GM10847 (cell line): ENCODE measurements around the gene FZD10.

ENCODE experiments used
- POLR2A ChIP-seq: IDR thresholded peaks from 2 replicates; pipeline ENCODE4 v1.6.1; 2011; ENCODE audit not compliant: insufficient read length; ENCODE audit errors: extremely low read depth

FZD10 gene

GRCh38 chr12:130127912-130128789 is 34.1 kb upstream of the FZD10 start:
- no peak for TF ChIP-seq POLR2A

- TF ChIP-seq POLR2A = no peak
Observed at GRCh38 chr12:130128790-130129735, 33.2 kb upstream of the FZD10 start.

DNA sequence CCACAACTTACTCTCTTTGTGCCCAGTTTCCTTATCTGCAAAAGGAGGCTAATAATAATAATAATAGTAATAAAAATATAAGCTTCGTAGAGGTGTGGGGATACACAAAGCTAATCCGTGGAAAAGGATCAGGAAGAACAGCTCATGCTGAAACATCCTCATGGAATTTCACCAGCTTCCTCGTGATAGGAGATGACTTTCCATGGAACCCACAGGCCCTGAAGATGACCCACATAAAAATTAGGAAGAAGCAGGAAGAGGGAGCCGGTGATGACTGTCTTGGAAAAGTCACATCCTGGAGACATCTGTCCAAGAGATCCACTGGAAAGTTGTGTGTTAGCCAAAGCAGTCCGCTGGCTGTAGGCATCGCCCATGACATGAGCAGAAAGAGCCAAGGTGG is 31.9 kb upstream of the FZD10 start:
- no peak for TF ChIP-seq POLR2A

DNA sequence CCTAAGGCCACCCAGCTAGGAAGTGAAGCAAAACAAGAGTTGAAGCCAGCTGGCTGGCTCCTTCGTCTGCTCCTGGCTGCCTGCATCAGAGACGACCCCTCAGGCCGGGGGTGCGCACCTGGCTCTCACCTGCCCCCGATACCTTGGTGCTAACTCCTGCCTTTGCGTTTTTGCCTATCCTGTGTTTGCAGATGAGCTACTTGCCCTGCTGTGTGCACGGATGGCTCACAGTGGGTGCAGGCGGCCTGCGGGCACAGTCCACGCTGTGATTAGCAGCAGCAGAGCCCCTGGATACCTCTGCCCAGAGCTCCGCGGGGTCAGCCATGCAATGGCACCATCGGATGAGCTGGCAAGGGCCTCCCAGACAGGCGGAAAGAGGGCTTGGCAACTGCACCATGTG is 31.2 kb upstream of the FZD10 start:
- no peak for TF ChIP-seq POLR2A

DNA sequence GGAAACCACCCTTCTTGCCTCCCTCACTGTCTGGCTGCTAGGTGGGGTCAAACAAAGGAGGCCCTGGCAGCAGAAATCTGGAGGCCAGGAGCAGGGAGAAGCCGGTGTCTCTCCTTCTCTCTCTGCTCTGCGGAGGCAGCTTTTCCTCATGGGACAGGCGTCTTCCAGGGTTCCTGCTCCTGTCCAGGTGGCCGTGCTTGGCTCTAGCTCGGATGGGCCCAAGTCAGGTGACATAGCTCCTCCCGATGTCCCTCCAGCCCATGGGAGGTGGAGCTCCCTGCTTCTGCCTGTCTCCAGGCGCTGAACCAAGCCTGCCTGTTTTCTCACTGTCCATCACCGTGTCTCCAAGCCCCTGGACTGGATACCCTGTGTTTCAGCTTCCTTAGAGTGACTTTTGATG is 30.5 kb upstream of the FZD10 start:
- TF ChIP-seq POLR2A = no peak

GRCh38 chr12:130132831-130133511 is 29.3 kb upstream of the FZD10 start:
- TF ChIP-seq POLR2A = no peak

- no peak for TF ChIP-seq POLR2A
Observed at GRCh38 chr12:130133851-130134562, 28.3 kb upstream of the FZD10 start.

- TF ChIP-seq POLR2A = no peak
Observed at GRCh38 chr12:130134563-130134915, 27.7 kb upstream of the FZD10 start.

DNA sequence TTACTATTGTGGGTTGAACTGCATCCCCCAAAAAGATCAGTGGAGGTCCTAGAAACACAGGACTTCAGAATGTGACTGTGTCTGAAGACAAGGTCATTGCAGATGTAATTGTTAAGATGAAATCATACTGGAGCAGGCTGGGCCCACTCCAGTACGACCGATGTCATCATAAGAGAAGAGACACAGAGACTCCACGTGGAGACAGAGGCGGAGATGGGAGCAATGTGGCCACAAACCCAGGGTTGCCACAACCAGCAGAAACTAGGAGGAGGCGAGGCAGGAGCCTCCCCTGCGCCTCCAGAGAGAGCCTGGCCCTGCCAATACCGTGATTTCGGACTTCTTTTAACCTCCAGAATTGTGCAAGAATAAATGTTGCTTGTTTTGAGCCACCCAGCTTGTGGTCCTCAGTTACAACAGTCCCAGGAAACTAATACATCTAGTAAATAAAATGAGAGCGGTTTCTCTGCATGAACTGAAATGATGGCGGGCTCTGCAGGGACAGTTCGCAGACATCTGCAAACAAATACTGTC is 25.7 kb upstream of the FZD10 start:
- TF ChIP-seq POLR2A = no peak

DNA sequence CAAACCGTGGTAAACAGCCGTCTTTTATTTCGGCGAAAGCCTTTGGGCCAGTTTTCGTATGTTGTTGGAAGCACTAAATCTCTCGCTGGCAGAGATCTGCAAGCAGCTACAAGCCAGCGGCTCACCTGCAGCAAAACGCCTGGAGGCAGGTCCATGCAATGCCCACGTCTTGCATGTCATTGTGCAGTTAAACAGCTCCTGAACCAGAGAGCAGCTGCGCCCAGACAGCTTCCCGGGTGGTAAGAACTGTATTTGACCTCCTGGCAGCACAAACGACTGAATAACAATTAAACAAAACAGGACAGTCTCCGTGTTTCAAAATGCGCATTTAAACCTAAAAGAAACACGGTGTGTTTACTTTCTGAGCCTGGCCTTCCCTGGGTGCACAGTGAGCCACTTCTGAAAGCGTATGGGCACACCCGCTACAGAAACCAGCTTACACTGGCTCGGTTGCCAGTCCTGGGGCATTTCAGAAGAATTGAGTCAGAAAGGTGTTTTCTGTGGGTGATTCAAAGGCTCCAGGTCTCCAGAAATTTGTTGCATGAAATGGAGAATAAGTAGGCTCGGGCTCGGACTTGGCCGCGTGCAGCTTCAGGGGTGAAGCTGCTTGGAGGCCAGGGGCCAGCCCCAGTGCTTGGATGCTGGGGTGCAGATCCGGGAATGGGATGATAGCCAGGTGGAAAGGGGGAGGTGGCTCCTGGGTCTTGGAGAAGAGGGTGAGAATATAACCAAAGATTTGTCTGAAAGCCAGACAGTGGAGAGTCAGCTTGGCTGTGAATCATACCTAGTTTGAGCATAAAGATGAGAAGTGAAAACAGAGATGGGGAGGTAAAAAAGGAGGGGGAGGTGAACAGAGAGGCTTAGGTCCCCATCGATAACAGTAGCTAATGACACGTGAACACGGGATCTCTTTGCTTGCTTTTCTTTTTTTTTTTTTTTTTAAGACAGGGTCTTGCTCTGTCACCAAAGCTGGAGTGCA is 24.9 kb upstream of the FZD10 start:
- no peak for TF ChIP-seq POLR2A

DNA sequence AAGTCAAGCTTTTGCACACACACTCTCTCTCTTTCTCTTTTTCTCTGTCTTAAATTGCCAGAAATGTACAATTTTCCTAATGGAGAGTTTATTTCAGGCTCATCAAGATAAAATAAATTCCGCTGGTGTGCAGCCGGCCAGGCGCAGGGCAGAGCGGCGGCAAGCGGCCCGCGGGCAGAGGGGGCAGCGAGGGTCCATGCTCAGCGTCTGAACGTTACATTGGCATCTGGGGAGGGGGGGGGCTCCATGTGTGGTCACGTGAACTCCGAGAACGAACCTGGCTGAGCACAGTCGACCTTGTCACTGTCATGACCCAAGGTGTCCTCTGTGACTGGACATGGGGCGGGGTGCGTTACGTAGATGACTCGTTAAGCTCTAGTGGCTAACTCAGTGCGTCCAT is 23.8 kb upstream of the FZD10 start:
- no peak for TF ChIP-seq POLR2A

GRCh38 chr12:130139567-130140421 is 22.5 kb upstream of the FZD10 start:
- no peak for TF ChIP-seq POLR2A

DNA sequence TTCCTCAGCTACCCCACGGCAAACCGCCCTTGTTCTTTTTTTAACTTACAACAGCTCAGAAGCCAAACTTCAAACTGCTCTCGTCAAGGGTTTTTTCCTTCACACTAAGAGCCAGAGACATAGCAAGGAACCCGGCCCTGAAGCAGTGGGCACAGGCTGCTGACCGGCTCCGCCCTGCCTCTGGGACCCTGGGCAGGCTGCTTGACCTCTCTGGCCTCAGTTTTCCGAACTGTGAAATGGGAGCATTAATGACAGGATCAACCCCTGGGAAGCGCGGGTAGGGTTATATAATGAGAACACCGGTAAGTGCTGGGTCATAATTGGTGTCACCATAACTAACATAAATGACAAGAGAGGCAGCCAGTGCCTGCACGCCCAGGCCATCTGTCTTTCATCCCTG is 21.2 kb upstream of the FZD10 start:
- no peak for TF ChIP-seq POLR2A
